HG02852 (cell line): Measurements from ENCODE around the gene ASMTL.

Experiments
- ATAC-seq: cut with Tn5 transposase; IDR thresholded peaks from one replicate; pipeline ENCODE4 v1.9.1; 2021; ENCODE audit warnings: mild to moderate bottlenecking, moderate library complexity; ENCODE audit not compliant: unreplicated experiment

The ASMTL gene

GRCh38 chrX:1358793-1359476, 93.8 kb downstream of the ASMTL start:
- no peak for ATAC-seq

DNA sequence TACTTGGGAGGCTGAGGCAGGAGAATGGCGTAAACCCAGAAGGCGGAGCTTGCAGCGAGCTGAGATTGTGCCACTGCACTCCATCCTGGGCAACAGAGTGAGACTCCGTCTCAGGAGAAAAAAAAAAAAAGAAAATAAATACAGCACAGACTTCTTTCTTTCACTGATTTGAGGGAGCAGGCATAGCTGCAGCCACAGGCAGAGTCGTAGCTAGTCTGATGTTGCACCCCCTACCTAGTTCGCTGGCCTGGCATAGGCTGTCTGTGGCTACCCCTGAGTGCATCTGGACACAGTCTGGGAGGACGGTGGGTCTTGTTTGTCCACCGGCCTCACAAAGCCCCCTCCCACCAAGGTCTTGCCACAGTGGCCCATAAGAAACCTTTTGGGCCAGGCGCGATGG, 94.7 kb downstream of the ASMTL start:
- no peak for ATAC-seq

- ATAC-seq = no peak
These were observed 97.3 kb downstream of the ASMTL start for GRCh38 chrX:1355131-1356046.

DNA sequence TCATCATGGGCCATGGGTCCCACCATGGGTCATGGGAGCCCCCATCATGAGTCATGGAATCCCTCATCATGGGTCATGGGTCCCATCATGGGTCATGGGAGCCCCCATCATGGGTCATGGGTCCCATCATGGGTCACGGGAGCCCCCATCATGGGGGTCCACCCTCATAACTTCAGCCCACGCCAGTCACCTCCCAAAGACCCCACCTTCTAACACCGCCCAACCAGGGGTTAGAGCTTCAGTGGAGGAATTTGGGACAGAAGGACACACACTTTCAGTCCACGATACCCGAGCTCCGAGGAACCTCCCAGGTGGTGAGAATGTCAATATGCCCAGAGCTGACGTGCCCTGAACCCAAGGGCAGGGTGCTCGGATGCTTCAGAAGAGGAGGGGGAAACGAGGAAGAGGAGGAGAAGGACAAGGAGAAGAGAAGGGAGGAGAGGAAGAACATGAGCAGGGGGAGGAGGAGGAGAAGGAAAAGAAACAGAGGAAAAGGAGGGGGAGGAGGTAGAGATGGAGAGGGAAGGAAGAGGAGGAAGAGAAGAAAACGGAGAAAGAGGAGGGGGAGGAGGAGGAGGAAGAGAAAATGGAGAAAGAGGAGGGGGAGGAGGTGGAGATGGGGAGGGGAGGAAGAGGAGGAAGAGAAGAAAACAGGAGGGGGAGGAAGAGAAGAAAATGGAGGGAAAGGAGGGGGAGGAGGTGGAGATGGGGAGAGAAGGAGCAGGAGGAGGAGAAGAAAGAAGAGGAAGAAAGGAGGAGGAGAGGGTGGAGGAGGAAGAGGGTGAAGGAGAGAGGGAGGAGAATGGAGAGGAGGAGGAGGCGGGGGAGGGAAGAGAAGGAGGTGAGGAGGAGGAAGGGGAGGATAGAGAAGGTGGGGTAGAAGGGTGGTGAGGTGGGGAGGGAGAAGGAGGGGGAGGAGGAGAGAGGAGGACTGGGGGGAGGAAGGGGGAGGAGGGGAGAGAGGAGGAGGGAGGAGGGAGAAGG, 98.4 kb downstream of the ASMTL start:
- ATAC-seq = no peak
